HG03520 (cell line): ENCODE results near the gene IL5RA.

Experiments
- ATAC-seq: cut with Tn5 transposase; IDR thresholded peaks from one replicate; pipeline ENCODE4 v1.9.1; 2021; ENCODE audit warnings: mild to moderate bottlenecking, moderate library complexity; ENCODE audit not compliant: unreplicated experiment

Gene IL5RA

DNA sequence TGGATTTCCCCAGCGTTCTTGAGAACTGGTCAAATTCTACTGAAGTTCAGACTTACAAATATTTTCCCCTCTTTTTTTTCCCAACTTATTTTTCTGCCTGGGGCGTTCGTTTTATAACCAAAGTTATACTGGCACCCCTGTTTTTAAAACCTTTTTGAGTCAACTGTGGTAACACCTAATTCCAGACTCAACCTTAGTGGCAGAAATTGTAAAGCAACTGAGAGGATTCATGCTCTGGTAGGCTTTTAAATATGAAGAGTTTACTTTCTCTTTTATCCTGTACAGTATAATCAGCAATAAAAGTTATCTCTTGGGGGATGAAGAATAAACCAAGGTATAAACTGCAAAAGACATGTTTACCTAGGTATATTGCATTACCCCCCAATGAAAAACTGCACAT lies 2.3 kb downstream of the IL5RA start:
- ATAC-seq = no peak

DNA sequence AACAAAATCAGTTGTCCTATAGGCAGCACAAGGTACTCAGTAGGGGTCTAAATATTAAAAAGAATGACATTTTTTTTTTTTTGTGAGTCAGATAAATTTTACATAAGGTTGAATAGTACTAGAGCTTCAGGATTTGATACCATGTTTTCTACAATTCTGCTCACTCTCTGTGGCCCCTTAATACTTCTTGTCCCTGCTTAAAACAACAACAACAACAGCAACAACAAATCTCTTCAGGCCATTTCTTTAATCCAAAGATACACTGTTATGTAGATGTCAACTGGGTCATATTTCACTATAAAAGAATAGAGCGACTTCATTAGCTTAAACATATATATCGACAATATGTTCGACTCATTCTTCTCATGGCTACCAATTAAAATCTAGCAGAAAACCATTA lies 3.0 kb downstream of the IL5RA start:
- ATAC-seq = no peak

DNA sequence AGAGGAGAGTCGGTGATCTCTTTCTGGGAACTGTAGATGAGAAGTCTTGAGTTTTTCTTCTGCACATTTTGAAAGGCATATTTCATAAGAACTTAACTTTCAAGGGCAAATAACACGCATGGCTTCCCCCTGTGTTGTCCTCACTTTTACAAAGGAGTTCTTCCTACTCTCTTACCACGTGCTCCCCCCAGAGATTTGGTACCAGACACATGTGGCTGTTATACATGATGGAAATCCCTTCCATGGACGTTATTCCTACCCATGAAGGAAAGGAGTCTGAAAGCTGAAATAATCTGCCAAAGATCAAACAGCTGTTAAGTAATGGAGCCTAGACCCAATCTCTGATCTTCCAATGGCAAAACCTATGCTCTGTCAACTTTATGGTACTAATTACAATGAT lies 4.4 kb downstream of the IL5RA start:
- ATAC-seq = no peak

DNA sequence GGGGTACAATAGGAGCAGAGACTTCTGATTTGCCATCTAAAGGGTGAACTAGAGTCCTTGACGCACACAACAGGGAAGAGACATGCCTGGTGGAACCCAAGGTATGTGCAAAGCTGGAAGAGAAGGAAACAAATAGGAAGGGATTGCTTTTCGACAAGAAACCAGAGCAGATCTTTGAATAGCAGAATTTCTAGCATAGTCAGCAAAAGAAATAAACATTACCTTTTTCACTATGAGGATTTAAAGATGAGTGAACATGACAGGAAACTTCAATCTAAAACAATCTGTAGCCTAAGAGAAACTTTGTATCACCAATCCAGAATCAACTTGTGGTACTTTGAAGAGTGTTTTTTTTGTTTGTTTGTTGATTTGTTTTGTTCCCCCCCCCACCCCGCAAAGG lies 4.9 kb downstream of the IL5RA start:
- ATAC-seq = no peak

DNA sequence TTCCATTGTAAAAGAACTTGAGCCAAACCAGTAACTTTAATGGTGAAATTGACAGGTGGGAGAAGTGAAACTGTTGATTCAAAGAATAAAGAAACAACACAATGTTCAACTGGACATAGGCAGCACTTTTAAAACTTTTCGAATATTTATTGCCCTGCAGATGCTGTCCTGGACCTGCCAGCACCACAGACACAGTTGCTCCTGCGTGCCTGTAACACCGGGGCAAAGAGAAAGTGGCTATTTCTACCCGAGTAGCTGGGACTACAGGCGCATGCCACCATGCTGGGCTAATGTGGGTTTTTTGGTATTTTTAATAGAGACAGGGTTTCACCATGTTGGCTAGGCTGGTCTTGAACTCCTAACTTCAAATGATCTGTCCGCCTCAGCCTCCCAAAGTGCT lies 7.4 kb downstream of the IL5RA start:
- ATAC-seq = no peak

DNA sequence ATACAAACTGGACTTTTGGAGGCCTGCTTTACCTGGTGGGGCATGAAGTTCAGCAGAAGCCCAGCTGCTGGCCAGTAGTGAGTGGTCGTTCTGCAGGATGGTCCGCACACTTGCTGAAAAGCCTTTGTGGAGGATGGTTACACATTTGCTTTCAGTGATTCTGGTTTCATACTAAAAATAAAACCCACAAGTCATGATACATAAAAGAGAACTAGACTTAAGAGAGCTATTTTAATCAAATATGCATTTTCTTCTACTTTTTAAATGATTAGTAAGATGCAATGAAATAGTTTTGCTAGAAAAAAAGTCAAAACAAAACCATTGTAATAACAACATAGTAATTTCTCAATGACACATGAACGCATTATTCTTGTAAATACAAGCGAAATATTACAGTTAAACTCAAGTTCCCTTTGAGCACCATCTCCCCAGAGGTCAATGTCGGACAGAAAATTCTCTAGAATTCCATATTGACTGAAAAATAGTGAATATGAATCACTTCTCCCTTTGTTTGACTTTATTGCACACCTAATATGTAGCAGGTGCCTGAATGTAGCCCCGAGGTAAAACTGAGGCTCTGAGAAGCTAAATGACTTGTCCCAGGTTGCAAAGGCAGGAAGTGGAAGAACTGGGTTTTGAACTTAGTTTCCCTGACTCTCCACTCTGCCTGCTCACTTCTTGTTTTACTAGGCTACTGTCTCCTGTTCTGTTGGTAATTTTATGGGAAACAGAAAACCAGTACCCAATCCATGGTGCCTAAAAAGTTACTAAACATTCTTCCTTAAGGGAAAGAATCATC lies 8.3 kb downstream of the IL5RA start:
- ATAC-seq = peak; percentile 39

DNA sequence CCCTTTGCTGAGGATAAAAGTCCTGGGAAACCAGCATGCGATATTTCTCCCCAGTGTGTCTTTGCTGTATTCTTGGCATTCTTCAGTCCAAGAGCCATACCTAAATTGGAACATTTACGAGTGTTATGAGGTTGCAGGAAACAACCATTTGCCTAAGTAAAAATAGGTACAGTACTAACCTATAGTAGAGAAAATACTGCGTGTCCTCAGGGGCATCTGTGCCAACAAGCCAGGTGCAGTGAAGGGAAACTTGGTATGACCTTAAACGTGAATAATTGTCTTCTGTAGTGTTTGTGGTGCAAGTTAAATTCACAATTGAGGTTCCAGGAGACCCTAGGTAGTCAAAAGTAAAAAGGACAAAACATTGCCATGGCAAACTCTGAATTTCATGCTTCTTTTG lies 12.2 kb downstream of the IL5RA start:
- ATAC-seq = no peak

DNA sequence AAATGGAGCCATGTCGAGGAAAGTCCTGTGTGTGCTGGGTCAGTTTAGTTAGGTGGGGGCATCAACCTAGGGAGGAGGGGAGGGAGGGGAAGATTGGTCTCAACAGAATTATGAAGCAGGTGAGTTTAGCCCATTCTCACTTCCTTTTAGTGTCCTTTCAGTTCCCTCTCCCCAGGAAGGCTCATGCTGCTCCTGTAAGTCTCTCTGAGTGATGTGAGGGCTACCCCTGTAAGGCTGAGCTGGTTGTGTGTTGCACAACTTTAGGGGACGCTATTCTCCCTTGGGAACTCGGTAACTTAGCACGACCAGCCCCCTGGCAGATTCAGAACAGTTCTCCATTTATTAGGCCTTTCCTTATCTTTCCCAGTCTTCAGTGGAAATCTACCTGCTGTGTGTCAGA lies 21.2 kb downstream of the IL5RA start:
- peak; percentile 96 for ATAC-seq

DNA sequence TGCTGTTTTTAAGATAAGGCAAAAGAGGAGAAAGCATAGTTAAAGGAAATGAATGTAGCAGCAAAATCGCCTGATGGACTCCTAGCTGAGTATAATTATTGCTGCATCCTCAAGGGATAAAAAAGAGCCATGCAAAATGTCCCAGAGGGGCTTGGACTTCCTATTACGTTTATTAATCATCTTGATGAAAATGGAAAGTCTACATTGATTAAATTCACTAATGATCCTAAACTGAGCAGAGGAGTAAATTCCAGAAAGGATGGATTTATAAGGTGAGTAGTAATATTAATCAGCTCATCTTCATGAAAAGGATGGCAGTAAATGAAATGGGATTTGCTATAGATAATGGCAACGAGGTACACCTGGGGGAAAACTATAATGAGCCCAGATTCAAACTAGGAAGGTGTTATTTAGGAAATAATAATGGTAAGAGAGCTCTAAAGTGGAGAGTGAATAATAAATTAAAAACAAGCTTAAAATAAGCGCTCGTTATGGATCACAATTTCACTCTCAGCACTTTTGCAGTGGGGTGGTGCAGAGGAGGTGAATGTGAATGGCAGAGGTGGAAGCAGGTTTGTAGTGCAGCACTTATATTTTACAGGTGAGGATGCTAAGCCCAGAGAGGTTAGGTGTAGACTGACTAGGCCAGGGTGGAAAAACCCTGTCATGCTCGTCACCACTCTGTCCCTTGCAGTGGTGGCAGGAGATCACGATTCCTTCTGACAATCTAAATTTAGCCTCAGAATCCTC lies 22.3 kb downstream of the IL5RA start:
- no peak for ATAC-seq

DNA sequence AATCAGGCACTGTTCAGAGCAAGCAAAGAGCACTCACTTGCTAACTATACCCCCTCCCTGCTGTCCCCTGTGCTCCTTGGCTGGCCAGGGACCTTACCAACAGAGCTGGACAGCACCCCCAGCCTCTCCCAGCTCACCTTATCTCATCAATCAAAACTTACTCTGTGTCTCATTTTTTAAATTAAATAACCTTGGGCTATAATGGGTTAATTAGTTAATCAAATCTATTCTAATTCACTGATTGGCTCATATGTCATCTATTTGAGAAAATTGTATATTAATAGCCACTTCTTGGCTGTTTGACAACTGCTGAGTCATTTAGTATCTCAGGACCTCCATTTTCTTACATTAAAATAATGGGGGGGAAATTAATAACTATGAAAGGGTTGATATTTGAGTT lies 22.9 kb downstream of the IL5RA start:
- no peak for ATAC-seq

DNA sequence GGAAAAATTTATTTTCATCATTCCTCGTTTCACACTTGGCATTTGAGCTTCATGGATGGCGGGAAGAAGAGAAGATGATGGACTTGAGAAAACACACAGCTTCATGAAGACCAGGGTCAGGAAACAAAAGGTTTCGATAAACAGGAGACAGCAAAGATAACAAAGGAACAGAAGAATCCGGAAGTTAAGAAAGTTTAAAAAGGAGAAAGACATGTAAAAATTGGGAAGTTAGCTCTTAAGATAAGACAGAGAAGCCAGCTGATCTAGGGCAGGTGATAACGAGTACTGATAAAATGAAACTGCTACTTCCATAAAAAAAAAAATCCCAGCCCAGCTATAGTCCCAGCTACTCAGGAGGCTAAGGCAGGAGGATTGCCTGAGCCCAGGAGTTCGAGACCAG lies 23.9 kb downstream of the IL5RA start:
- no peak for ATAC-seq

DNA sequence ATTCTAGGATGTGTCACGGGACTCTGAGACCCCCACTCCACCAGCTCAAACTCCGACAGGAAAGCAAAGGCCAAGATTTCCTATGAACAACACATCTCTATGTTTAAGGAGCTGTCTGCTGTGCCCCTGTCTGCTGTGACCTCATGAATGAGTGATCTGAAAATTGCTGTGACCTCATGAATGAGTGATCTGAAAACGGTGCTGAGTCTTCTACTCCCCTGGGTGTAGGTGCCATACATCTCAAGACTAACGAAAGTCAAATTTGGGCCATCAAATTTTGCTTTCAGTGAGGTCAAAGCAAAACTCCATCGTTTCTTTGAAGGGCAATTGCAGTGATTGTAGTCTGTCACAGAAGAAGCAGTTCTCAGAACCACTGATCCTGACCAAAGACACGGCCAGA lies 24.4 kb downstream of the IL5RA start:
- peak; percentile 27 for ATAC-seq

DNA sequence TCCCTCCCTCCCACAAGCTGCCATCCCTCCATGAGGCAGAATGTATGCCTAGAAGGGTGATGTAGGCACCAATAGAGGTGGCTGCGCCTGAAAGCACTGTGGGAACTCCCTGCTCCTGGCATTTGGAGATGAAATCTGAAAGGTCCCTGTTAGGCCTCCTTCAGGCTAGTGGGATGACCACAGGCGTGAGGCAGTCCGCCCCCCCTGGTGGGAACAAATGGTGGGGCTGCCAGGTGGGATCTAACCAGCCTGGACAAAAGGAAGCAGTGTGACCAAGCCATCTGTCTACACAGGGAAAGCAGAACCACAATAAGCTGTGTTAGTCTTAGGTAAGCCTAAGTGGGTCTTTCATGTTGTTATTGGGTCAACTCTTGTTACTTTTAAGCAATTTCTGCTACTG lies 25.3 kb downstream of the IL5RA start:
- no peak for ATAC-seq

DNA sequence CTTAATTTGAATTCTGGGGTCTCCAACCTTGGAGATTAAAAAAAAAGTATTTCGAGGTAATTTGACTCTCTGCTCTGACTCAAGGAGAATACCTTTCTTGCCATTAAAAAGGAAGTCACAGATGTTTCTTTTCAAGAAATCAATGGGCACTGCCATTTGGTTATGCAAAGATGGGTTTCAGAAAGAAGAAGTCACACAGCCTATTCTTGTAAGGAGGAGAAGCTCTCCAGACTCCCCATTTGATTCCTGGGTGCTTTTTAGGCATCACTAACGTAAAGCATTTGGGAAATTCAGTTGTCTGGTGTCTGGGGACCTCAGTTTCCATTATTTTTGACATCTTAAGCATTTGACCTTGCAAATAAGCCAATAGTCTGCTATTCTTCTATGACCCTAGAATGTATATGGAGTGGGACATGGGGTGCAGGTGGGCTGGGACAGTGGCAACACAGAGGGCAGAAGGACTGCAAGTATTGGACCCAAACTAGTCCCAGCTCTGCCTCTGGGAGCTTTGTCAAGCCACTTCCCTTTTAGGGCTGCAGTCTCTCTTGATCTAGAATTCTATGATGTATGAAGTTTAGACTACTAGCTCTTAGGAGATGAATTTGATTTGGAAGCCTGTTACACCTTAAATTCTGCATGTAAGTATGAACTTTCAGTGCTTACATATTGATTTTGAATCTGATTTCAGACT lies 27.8 kb downstream of the IL5RA start:
- ATAC-seq = peak; percentile 63

DNA sequence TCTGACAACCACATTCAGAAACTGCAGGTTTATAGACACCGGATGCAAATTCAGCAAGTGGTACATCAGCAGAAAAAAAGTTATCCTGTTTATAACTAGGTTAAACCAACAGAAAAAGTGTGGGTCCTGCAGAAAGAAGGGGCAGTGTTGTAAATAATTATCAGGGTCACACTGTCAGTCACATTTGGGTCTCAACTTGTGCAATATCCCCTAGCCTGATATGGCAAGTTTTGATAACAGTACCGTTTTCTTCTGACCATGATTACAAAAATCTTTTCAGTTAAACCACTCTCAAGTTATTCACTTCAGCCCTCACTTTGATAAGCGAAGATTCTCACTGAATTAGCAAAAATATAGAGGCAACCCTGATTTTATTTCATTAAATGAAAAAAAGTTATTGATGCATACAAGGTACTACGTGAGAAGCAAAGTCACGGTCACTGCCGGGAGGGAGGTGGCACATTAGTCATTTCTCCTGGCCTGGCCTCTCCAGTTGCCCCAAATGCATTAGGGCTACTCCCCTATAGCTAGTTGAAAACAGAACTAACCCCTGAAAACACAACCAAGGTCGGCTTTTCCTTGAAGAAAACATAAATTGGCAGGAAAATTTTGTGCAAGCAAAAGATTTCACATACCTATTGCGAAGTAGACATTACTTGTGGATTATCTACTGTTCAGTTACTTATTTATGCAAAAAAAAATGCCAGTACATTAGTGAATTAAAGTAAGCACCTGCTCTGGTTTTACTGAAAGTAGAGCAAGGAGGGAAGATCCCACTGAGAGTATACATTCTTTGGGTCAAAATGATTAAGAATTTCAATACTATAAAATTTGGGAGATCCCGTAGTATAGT lies 28.6 kb downstream of the IL5RA start:
- peak; percentile 32 for ATAC-seq

DNA sequence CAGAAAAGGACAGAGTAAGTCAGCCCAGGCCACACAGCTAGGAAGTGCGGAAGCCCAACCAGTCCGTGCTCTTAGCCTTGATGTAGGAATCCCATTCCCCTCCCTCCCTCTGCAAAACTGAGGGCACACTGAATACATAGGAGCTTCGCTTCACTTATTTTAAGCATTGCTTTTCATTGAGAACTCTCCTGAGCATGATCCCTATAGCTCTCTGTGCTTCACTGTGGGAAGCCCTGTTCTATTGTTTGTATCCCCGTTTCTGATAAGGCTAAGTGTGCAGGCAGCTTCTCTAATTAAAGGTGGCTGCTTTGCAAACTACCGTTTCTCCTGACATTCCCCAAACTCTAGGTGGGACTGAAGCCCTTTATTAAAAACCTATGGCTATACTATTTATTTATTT lies 29.9 kb downstream of the IL5RA start:
- ATAC-seq = no peak

DNA sequence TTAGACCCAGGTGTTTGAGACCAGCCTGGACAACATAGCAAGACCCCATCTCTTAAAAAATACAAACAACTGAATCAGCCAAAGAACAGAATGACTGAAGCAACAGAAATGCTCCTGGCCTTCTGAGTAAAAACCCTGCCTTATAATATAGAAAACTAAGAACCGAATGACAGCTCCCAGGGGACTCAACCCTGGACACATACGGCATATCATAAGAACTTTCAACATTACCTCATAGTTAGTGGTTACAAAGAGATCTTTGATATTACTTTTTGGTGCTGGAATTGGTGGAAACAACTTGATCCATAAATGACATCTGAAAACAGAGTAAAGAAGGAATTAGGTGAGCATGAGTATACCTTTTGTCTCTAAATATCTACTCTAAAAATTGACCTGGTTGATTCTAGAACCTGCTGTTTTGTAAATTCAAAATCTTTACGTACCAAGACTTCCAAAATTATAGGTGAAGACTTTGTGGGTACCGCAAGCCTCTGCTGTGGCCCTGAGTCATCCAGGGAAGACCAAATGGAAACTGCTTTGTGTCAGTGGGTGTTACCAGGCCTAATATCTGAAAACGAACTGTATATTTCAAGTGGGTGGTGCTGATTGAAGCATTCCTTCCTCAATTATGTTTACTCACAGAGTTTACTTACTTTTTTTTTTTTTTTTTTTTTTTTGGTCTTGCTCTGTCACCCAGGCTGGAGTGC lies 35.5 kb downstream of the IL5RA start:
- ATAC-seq = peak; percentile 70

DNA sequence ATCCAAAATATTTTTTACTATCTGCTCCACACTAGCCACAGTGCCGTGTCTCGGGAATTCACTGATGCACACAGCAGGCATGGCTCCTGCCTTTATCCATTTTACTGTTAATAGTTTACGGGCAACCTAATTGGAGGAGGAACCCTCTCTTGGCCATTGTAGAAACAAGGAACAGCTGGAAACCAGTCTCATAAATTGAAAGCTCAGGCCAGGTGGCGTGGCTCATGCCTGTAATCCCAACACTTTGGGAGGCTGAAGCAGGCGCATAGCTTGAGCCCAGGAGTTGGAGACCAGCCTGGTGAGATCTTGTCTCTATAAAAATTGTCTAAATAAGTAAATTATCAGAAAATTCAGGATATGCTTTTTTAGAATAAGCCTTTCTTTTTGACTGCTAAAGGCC lies 39.0 kb downstream of the IL5RA start:
- ATAC-seq = no peak

DNA sequence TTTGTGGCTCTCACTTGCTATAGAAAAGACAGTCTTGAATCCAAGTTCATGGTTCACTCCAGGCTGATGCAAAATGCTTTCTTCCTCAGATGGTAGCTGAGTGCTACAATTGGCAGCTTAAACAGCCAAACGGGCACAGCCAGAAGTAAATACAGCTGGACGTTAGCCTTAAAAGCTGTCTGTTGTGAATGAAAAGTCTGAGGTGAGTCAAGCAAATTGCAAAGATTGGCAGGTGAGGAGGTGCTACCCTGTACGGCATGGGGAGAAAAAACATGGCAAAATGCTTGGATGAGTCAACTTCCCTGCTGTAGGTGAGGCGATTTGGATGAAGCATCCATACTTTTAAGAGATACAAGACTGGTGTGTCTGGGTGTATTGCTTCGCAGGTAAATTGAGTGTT lies 40.5 kb downstream of the IL5RA start:
- ATAC-seq = no peak

DNA sequence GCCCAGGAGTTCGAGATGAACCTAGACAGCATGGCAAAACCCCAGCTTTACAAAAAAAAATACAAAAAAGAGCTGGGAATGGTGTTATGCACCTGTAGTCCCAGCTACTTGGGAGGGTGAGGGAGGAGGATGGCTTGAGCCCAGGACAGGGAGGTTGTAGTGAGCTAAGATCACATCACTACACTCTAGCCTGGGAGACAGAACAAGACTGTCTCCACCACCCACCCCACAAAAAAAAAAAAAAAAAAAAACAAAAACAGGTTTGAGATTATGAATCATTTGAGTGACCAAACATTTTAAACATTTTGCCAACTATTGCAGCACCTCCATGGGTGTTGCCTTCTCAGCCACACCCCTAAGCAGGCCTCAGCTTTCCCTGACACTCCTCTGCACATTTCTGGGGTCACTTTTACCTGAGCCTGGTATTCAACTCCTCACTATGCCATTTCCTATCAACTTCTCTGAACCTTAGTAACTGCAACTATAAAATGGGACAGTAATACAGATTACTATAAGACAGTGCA lies 41.8 kb downstream of the IL5RA start:
- no peak for ATAC-seq
